GM19395 (cell line): ENCODE results near the gene RBM45.

Source experiments
- ATAC-seq: cut with Tn5 transposase; IDR thresholded peaks from one replicate; pipeline ENCODE4 v1.9.1; 2021; ENCODE audit warnings: mild to moderate bottlenecking, moderate library complexity; ENCODE audit not compliant: unreplicated experiment

The RBM45 gene

GRCh38 chr2:178157574-178157973 lies 45.3 kb downstream of the RBM45 start:
- no peak for ATAC-seq

- ATAC-seq: no peak
These were observed 47.7 kb downstream of the RBM45 start for GRCh38 chr2:178159966-178160365.

- no peak for ATAC-seq
These were observed 48.4 kb downstream of the RBM45 start for GRCh38 chr2:178160601-178161000.

GRCh38 chr2:178163395-178163794 lies 51.2 kb downstream of the RBM45 start:
- ATAC-seq: no peak

GRCh38 chr2:178163911-178164310 lies 51.7 kb downstream of the RBM45 start:
- no peak for ATAC-seq

GRCh38 chr2:178173657-178174056 lies 61.4 kb downstream of the RBM45 start:
- ATAC-seq: no peak

GRCh38 chr2:178177066-178177679 lies 64.9 kb downstream of the RBM45 start:
- no peak for ATAC-seq
